GM12872 (cell line): ENCODE data around the gene BAAT.
"Not testable (repeated sequence)": the region's sequence is repeated elsewhere in the genome, so short reads cannot be mapped to it uniquely, and the experiment has no call there.

Source experiments
- TF ChIP-seq, protein P1 (sequence below): IDR thresholded peaks from 3 replicates; pipeline ENCODE4 v1.5.1; 2011; ENCODE audit warnings: low read depth, mild to moderate bottlenecking, low read length, moderate library complexity; ENCODE audit not compliant: insufficient read depth

BAAT gene

DNA sequence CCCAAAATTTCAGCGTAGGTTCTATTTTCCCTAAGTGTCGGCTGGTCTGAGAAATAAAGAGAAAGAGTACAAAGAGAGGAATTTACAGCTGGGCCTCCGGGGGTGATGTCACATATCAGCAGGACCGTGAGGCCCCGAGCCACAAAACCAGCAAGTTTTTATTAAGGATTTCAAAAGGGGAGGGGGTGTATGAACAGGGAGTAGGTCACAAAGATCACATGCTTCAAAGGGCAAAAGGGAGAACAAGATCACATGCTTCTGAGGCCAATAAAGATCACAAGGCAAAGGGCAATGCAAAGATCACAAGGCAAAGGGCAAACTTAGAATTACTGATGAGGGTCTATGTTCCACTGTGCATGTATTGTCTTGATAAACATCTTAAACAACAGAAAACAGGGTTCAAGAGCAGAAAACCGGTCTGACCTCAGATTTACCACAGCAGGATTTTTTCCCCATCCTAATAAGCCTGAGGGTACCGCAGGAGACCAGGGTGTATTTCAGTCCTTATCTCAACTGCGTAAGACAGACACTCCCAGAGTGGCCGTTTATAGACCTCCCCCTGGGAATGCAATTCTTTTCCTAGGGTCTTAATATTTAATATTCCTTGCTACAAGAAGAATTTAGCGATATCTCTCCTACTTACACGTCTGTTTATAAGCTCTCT is at the start of gene BAAT:
BAAT (minus strand) TSS at position 134 of the 664 bp plus-strand sequence. CDS start 13,602 bp downstream, outside the sequence.
- TF ChIP-seq, protein P1, sequence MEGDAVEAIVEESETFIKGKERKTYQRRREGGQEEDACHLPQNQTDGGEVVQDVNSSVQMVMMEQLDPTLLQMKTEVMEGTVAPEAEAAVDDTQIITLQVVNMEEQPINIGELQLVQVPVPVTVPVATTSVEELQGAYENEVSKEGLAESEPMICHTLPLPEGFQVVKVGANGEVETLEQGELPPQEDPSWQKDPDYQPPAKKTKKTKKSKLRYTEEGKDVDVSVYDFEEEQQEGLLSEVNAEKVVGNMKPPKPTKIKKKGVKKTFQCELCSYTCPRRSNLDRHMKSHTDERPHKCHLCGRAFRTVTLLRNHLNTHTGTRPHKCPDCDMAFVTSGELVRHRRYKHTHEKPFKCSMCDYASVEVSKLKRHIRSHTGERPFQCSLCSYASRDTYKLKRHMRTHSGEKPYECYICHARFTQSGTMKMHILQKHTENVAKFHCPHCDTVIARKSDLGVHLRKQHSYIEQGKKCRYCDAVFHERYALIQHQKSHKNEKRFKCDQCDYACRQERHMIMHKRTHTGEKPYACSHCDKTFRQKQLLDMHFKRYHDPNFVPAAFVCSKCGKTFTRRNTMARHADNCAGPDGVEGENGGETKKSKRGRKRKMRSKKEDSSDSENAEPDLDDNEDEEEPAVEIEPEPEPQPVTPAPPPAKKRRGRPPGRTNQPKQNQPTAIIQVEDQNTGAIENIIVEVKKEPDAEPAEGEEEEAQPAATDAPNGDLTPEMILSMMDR, result not testable (repeated sequence)

GRCh38 chr9:101433229-101433628 is 48.4 kb upstream of the BAAT start:
- TF ChIP-seq, protein P1, result no peak

DNA sequence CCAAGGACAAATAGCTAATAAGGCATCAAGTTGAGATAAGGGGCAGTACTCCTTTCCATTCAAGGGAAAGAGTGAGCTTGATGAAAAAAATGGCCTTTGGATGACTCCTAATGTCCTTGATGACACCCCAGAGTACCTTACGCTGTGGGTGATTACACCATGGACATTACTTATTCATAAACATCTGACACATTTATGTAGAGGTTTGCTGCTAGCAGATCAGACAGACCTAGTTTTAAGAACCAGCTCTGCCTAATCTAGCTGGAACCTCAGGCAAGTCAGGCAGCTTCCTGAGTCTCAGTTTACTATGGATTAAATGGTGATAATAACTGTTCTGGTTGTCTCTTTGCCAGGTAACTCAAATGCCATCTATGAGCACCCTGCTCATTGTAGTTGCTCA is 47.9 kb upstream of the BAAT start:
- TF ChIP-seq, protein P1, result no peak

DNA sequence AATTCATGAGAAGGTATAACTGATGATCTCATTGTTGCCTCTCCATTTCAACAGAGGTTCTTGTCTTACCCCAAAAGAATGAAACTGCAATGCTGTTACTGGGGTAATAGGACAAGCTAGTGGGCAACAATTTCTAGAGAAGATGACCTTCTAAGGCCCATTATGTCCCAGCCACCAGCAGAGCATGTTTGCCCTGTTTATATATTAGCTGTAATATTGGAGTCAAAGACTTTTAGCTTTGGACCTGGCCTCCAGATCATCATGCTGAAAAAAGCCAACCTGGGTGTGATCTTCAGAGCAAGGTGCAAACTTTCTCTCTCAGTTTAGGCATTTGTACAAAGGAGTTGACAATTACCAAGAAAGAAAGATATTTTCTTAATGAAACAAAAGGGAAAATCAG is 47.4 kb upstream of the BAAT start:
- TF ChIP-seq, protein P1, result no peak

DNA sequence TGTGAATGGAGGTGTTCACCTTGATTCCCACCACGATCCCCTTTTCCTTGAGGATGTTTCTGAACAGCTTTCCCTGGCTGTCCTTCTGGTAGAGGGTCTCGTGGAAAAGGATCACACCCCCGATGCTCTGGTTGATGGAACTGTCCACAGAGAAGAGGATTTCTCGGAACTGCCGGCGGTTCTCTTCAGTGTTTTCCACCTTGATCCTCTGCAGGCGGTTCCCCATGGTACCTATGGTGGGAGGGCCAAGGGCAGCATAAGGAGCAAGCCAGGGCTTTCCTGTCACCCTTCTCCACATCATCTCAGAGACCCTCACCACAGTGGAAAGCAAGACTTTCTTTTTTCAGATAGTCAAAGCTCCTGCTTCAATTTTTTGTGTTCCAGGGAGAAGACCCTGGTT is 44.9 kb upstream of the BAAT start:
- TF ChIP-seq, protein P1, result no peak

GRCh38 chr9:101428909-101429308 is 44.1 kb upstream of the BAAT start:
- TF ChIP-seq, protein P1, result no peak

DNA sequence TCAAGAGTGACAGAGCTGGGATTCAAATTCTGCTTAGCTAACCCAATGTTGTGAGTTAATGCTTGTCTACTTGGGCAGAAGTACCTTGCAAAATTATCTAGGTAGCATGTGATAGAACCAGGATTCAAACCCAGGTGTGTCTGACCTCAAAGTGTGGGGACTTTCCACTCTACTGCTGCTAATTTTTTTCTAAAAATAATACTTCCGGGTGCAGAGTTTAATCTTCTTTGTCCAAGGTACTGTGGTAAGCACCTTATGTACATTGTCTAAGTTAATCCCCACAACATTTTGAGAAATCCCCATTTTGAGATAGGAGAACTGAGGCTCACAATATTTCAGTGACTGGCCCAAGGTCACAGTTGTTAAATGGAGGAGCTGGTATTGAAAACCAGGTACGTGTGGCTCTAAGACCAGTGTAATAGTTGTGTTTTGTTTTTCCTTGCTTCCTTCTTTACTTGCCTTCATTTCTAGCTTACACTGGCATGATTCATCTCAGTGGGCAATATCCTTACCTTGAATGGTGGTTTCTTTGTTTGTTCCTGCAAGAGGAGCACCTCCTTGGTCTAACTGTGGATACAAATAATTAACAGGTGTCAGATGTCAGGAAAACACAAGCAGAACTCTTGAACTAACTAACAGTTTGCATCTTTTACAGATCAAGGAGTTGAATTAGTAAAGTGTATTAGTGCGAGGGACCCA is 43.3 kb upstream of the BAAT start:
- TF ChIP-seq, protein P1, result no peak
